Esophagus squamous epithelium (tissue), 4 donors: Measurements from ENCODE around the gene LDAF1.

Source experiments
- POLR2A ChIP-seq, 4 donors: fragments of 450-650 bp; IDR thresholded peaks; one replicate each; pipeline ENCODE4 v1.6.1; 2017; ENCODE audit warnings: antibody characterized with exemption in 4 of 4, mild to moderate bottlenecking in 4 of 4, moderate library complexity in 3 of 4
- TF ChIP-seq, protein P1 (sequence below), 6 experiments: fragments of 450-650 bp in 4 of 6; fragments of 200-600 bp in 2 of 6; sonication (generic) in 2 of 6; IDR thresholded peaks; one replicate each; pipeline ENCODE4 v1.5.1; 2016 to 2019; ENCODE audit warnings: antibody characterized with exemption in 6 of 6, mild to moderate bottlenecking in 4 of 6, moderate library complexity in 4 of 6

GRCh38 chr16:21214086-21214485 lies 55.6 kb downstream of the LDAF1 start:
- TF ChIP-seq, protein P1, sequence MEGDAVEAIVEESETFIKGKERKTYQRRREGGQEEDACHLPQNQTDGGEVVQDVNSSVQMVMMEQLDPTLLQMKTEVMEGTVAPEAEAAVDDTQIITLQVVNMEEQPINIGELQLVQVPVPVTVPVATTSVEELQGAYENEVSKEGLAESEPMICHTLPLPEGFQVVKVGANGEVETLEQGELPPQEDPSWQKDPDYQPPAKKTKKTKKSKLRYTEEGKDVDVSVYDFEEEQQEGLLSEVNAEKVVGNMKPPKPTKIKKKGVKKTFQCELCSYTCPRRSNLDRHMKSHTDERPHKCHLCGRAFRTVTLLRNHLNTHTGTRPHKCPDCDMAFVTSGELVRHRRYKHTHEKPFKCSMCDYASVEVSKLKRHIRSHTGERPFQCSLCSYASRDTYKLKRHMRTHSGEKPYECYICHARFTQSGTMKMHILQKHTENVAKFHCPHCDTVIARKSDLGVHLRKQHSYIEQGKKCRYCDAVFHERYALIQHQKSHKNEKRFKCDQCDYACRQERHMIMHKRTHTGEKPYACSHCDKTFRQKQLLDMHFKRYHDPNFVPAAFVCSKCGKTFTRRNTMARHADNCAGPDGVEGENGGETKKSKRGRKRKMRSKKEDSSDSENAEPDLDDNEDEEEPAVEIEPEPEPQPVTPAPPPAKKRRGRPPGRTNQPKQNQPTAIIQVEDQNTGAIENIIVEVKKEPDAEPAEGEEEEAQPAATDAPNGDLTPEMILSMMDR (IDR thresholded peaks at IDR 0.05), result no peak
- TF ChIP-seq POLR2A (IDR thresholded peaks at IDR 0.05), result no peak
